ENCODE data around the gene RNU7-1. TPM values are rescaled to one million over a fixed set of nuclear protein-coding genes. Genes with fewer than 3 reads are reported as not detected.
A peak's percentile ranks its signal among the peaks of the same experiment; 100 is the strongest.

Gene RNU7-1
- total and polyA plus RNA-seq, 2 donors (not counting 1 experiment from before 2014, with no cell fraction given) = not detected

GRCh38 chr12:6941267-6941666 is 2.3 kb upstream of the RNU7-1 start:
- Histone ChIP-seq H3K79me2 (ENCODE audit: control insufficient read depth, insufficient read depth, low read length) (peaks cover 2% of the 10 kb centered on the region), H3K27ac (ENCODE audit: insufficient read depth, low read length) (no peak overlapping the region), H4K20me1 (ENCODE audit: control insufficient read depth, extremely low read depth, insufficient read depth, low read length) (no peaks in the 10 kb centered on the region), H3K4me3 (replicated peaks in 1 of 4; ENCODE audit: control extremely low read depth in 1 of 4, insufficient read depth in 1 of 4, low read depth in 3 of 4, low read length in 4 of 4) (no peak overlapping the region), H3K4me2 (ENCODE audit: extremely low read depth, insufficient read depth, low read length) (no peak overlapping the region), H3K9me3 (ENCODE audit: control insufficient read depth, insufficient read depth, low read depth, low read length) (no peaks in the 10 kb centered on the region), H3K27me3 (ENCODE audit: control insufficient read depth, insufficient read depth, low read length) (no peaks in the 10 kb centered on the region), H3K4me1 (ENCODE audit: control insufficient read depth, extremely low read depth, insufficient read depth, low read length) (peaks cover 21% of the 10 kb centered on the region), H3K36me3 (ENCODE audit: control insufficient read depth, insufficient read depth, low read length) (peaks cover 38% of the 10 kb centered on the region), H2AFZ (ENCODE audit: low read length) (no peak overlapping the region), H3K9ac (ENCODE audit: insufficient read depth, low read length) (no peak overlapping the region)
- TF ChIP-seq EZH2 (IDR thresholded peaks at IDR 0.05; ENCODE audit: low read length, missing control alignments) = no peak
- no peak for TF ChIP-seq CTCF (conservative IDR thresholded peaks at IDR 0.05 in 1 of 2, IDR thresholded peaks at IDR 0.05 in 1 of 2; ENCODE audit: low read depth in 1 of 2, low read length in 2 of 2)
- DNase-seq (ENCODE audit: low read depth in 2 of 2) = no peak

- no peak overlapping the region for H3K27ac ChIP-seq (ENCODE audit: insufficient read depth, low read length)
- peaks cover 2% of the 10 kb centered on the region for H3K79me2 ChIP-seq (ENCODE audit: control insufficient read depth, insufficient read depth, low read length)
- TF ChIP-seq EZH2 (IDR thresholded peaks at IDR 0.05; ENCODE audit: low read length, missing control alignments) (no peak), CTCF (conservative IDR thresholded peaks at IDR 0.05 in 1 of 2, IDR thresholded peaks at IDR 0.05 in 1 of 2; ENCODE audit: low read depth in 1 of 2, low read length in 2 of 2) (no peak)
- H2AFZ ChIP-seq (ENCODE audit: low read length) = no peak overlapping the region
- no peak for DNase-seq (ENCODE audit: low read depth in 2 of 2)
- no peaks in the 10 kb centered on the region for H3K27me3 ChIP-seq (ENCODE audit: control insufficient read depth, insufficient read depth, low read length)
- no peak overlapping the region for H3K4me2 ChIP-seq (ENCODE audit: extremely low read depth, insufficient read depth, low read length)
- no peaks in the 10 kb centered on the region for H3K9me3 ChIP-seq (ENCODE audit: control insufficient read depth, insufficient read depth, low read depth, low read length)
- no peak overlapping the region for H3K9ac ChIP-seq (ENCODE audit: insufficient read depth, low read length)
- H3K4me3 ChIP-seq (replicated peaks in 1 of 4; ENCODE audit: control extremely low read depth in 1 of 4, insufficient read depth in 1 of 4, low read depth in 3 of 4, low read length in 4 of 4) = no peak overlapping the region
- peaks cover 21% of the 10 kb centered on the region for H3K4me1 ChIP-seq (ENCODE audit: control insufficient read depth, extremely low read depth, insufficient read depth, low read length)
- peaks cover 33% of the 10 kb centered on the region for H3K36me3 ChIP-seq (ENCODE audit: control insufficient read depth, insufficient read depth, low read length)
- no peaks in the 10 kb centered on the region for H4K20me1 ChIP-seq (ENCODE audit: control insufficient read depth, extremely low read depth, insufficient read depth, low read length)
These were observed 1.8 kb upstream of the RNU7-1 start for GRCh38 chr12:6941782-6942181.

- no peak overlapping the region for H2AFZ ChIP-seq (ENCODE audit: low read length)
- DNase-seq (ENCODE audit: low read depth in 2 of 2) = peak; percentile 25 to 38
- no peak overlapping the region for H3K9ac ChIP-seq (ENCODE audit: insufficient read depth, low read length)
- TF ChIP-seq CTCF (conservative IDR thresholded peaks at IDR 0.05 in 1 of 2, IDR thresholded peaks at IDR 0.05 in 1 of 2; ENCODE audit: low read depth in 1 of 2, low read length in 2 of 2) (no peak), EZH2 (IDR thresholded peaks at IDR 0.05; ENCODE audit: low read length, missing control alignments) (no peak)
- no peak overlapping the region for H3K4me3 ChIP-seq (replicated peaks in 1 of 4; ENCODE audit: control extremely low read depth in 1 of 4, insufficient read depth in 1 of 4, low read depth in 3 of 4, low read length in 4 of 4)
- no peaks in the 10 kb centered on the region for H3K27me3 ChIP-seq (ENCODE audit: control insufficient read depth, insufficient read depth, low read length)
- H3K4me1 ChIP-seq (ENCODE audit: control insufficient read depth, extremely low read depth, insufficient read depth, low read length) = peaks cover 21% of the 10 kb centered on the region
- H3K4me2 ChIP-seq (ENCODE audit: extremely low read depth, insufficient read depth, low read length) = no peak overlapping the region
- peaks cover 31% of the 10 kb centered on the region for H3K36me3 ChIP-seq (ENCODE audit: control insufficient read depth, insufficient read depth, low read length)
- H3K9me3 ChIP-seq (ENCODE audit: control insufficient read depth, insufficient read depth, low read depth, low read length) = no peaks in the 10 kb centered on the region
- H4K20me1 ChIP-seq (ENCODE audit: control insufficient read depth, extremely low read depth, insufficient read depth, low read length) = no peaks in the 10 kb centered on the region
- peaks cover 2% of the 10 kb centered on the region for H3K79me2 ChIP-seq (ENCODE audit: control insufficient read depth, insufficient read depth, low read length)
- no peak overlapping the region for H3K27ac ChIP-seq (ENCODE audit: insufficient read depth, low read length)
These were observed 1.3 kb upstream of the RNU7-1 start for GRCh38 chr12:6942331-6942665.
